ACHN (cell line): ENCODE results near the gene MCC.
"Not testable (repeated sequence)": the region's sequence is repeated elsewhere in the genome, so short reads cannot be mapped to it uniquely, and the experiment has no call there.

ENCODE experiments used
- DNase-seq: peaks from one replicate; pipeline ENCODE4 v3.0.0-alpha.2; 2015
- in situ Hi-C: cut with HindIII; loops from 2 replicates; pipeline ENCODE4 v1.10.0; 2017; ENCODE audit warnings: low sequenced_read_pairs, low pct_ligation_motif_present, low pct_unique_long_range_greater_than_20kb

MCC gene

DNA sequence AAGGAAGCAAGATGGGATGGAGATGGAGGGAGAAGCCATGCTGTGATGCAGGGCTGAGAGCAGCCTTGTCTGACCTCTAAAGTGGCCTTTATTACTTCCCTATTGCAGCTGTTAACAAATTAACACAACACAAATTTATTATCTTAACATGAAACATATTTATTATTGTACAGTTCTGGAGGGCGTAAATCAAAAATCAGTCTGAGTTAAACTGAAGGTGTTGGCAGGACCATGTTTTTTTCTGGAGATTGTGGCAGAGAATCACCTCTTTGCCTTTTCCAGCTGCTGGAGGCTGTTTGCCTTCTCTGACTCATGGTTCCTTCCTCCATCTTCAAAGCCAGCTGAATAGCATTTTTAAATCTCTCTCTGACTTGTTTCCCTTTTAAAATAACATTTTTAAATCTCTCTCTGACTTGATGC is 7.2 kb upstream of the MCC start:
- in situ Hi-C loops: no loop called here
- DNase-seq: no peak

- in situ Hi-C loops: no loop called here
- no peak for DNase-seq
These were observed 5.2 kb upstream of the MCC start for GRCh38 chr5:113493446-113493845.

DNA sequence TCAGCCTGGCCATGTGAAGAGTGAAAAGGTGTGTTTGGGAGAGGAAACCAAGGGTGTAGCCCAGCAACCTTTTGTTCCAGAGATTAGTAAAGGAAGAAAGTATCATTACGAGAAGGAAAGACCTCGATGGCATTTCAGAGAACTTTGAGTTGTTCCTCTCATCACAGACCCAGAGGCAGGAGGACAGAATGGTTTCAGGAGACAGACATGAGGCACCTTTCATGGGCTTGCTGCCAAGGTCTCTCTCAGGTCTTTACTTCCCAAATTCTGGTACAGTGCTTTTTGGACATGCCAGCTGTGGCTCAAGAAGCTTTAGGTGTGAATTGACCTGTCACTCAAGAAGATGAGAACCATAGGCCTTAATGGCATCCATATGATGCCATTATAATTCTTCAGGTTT is 2.8 kb upstream of the MCC start:
- in situ Hi-C loops: no loop called here
- no peak for DNase-seq

DNA sequence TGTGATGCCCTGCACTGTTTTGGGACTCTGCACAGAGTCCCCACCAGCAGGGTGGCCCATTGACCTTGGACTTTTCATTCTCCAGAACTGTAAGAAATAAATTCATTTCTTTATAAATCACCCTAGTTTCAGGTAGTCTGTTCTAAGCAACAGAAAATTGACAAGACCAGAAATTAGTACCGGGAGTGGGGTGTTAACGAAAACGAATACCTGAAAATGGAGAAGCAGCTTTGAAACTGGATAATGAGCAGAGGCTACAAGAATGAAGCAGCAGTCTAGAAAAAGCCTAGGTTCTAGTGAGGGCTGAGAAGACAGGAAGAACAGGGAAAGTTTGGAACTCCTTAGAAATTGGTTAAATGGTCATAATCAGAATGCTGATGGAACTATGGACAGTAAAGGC is 2.1 kb upstream of the MCC start:
- in situ Hi-C loops: no loop called here
- no peak for DNase-seq

GRCh38 chr5:113489299-113489698 is 1.0 kb upstream of the MCC start:
- peak; percentile 95 for DNase-seq
- in situ Hi-C loops: no loop called here

DNA sequence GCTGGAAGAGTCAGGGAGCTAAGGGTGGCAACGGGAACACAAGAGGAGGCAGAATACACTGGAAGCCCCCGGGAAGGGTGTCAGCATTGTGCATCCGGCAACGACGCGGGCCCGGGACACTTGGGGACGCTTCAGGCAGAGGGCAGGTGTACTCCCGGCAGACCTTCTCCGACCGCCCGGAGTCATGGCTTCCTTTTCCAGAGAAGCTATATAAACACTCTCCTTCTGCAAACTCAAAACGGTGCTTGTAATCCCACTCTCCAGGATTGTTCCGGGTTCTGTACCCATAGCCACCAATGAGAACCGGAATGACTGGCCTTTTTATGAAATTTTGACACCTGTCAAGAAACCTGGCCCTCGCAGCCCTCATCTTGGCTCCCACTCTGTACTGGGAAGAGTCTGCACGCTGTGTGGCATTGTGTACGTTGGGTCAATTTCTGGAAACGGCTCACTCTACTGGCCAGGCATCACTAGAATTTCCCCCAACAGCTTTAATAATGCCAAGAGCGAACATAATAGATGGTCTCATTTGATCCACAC is 462 bp upstream of the MCC start:
- DNase-seq: no peak

DNA sequence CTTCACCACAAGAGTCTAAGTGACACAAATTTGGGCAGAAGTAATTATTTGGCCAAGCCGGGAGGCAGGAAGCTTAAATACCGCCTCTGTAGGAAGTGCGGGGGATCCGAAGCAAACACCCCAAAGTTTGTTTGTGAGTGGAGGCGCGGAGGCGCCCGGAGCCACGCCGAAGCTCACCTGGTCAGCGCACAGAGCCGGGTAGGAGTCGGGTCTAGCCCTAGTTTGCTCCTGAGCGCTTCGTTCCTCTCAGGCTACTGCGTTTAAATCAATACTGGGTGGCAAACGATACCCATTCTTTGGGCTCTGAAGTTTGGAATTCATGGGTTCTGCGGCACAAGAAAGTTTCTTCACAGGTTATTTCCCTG is 855 bp downstream of the MCC start:
- no peak for DNase-seq
- in situ Hi-C loops: no loop called here

More for the DNA sequence above, 462 bp upstream of the MCC start:
- in situ Hi-C loops: no loop called here

DNA sequence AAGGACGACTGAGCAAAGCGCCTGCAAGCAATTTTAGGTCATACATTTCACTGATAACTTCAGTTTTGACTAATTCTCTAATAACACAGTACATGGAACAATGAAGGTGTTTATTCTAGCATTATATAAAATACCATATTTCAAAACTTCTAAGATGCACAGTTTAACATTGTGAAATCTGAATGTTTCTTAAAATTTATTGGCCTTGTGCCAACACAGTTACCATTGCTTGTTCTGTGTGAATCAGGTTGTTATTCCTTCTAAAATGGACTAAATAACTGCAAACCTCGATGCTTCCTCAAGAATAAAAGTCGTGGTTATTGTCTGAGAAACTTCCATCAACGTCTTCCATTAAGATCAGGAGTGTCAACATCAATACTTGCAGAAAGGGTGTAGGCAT is 8.0 kb downstream of the MCC start:
- in situ Hi-C loops: no loop called here
- DNase-seq: no peak

DNA sequence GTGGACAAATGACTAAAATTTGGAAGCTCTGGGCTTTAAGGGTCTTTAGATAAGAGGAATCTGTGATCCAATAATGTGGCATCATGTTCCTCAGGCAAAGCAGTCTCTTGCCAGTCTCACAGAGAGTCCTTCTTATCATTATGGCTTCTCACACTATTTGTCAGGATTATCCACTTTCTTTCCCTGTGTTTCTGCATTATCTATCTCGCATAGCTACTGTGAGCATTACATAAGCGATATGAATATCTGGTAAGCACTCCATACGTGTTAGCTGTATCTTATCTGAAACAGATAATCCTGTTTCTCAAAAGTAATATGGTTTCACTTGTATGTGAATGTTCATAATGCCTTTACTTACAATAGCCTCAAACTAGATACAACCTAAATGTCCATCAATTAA is 9.6 kb downstream of the MCC start:
- in situ Hi-C loops: no loop called here
- DNase-seq: no peak

DNA sequence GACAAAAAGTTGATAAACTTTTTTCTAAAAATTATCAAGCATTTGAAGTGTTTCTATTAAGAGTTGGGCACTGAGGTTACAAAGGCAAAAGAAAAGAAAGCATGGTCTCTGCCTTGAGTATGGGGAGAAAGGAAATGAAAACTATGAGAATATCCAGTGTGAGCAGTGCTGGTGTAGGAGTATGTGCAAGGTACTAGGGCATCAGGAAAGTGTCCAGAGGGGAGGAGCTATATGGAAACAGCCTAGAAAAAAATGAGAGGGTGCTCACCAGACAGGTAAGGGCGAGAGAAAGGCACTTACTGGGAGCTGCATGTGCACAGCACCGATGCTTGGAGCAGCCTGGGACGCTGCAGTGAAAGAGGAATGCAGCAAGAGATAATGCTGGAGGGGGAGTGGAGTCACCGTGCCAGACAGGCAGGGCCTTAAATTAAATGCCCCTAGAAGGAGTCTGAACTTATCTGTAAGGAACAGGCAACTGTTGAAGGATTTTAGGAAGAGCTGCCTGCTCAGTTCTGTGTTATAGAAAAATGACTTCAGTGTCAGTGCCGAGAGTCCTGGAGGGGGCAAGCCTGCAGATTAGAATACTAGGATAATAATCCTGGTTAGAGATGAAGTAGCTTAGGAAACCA is 14.0 kb downstream of the MCC start:
- DNase-seq: no peak

GRCh38 chr5:113463032-113463431 is 25.2 kb downstream of the MCC start:
- in situ Hi-C loops: no loop called here
- no peak for DNase-seq

More for the DNA sequence above, 14.0 kb downstream of the MCC start:
- in situ Hi-C loops: no loop called here

DNA sequence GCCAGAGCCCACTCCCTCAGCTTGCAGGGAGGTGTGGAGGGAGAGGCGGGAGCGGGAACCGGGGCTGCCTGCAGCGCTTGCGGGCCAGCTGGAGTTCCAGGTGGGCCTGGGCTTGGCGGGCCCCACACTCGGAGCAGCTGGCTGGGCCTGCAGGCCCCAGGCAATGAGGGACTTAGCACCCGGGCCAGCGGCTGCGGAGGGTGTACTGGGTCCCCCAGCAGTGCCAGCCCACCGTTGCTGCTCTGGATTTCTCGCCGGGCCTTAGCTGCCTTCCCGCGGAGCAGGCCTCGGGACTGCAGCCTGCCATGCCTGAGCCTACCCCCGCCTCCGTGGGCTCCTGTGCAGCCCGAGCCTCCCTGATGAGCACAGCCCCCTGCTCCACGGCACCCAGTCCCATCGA is 31.1 kb downstream of the MCC start:
- DNase-seq, in situ Hi-C loops: not testable (repeated sequence)

GRCh38 chr5:113452941-113453340 is 35.3 kb downstream of the MCC start:
- no peak for DNase-seq
- in situ Hi-C loops: no loop called here

DNA sequence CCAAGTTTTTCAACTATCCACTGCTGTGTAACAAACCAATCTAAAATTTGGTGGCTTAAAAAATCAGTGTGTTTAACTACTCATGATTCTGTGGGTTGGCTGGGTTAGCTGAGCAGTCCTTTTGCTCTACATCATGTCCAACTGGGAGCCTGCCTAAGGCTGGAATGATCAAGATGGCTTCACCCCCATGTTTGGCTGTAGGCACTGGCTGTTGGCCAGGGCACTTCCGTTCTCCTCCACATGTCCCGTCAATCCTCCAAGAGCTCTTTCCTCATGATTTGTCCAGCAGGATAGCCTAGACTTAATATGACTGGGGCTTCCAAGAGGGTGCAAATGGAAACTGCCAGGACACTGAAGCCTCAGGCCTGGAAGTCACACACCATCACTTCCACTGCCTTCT is 36.5 kb downstream of the MCC start:
- in situ Hi-C loops: no loop called here

DNA sequence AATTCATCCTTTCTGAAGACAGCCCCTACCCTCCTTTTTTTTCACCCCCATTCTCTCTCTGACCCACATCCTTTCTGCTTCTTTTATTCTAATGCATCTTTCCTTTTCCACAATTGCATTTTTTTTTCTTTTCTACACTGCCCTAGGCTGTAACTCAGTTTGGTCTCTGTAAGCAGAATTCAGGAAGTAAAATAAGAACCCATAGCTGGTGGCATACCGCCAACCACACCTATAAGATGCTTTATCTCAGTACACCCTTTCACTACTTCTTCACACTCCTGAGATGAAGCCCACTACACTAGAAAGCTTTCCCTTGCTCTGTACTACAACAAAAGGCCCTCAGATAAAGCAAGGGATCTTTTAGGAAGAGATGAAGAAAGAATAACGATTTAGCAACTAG is 37.3 kb downstream of the MCC start:
- in situ Hi-C loops: no loop called here
- DNase-seq: no peak

More for the DNA sequence above, 36.5 kb downstream of the MCC start:
- no peak for DNase-seq

DNA sequence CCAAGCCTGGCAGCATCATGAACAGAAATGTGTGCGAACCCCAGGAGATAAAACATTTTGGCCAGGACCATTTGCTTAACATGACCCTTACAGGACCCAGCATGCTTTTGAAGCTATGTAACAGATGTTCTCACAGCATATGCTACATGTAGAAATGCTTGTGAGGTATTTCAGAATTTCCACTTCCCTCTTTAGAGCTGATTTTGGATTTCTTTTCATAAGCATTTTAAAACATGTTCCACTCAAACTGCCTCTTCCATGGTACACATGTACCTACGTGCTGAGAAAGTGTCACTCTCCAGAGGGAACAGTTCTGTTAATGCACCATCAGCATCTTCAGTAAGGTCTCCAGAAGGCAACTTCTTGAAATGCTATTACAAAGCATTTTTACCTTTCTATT is 37.8 kb downstream of the MCC start:
- in situ Hi-C loops: no loop called here
- DNase-seq: no peak

DNA sequence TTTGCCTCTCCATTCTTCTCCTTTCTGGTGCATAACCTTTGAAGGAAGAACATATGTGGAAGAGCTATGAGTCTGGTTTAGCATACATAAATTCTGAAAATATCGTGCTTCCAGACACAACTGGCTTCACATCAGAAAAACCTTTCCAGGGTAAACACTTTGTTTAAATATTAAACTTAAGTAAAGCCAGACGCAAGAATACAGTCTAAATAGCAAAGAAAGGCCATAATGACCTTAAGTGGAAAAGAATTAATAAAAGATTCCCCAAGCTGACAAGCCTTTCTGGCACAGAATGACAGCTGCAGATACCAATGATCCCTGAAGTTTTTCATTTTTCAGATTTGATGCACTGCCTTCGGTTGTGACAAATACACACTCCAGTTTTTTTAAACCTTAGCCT is 40.0 kb downstream of the MCC start:
- DNase-seq: no peak
- in situ Hi-C loops: no loop called here

DNA sequence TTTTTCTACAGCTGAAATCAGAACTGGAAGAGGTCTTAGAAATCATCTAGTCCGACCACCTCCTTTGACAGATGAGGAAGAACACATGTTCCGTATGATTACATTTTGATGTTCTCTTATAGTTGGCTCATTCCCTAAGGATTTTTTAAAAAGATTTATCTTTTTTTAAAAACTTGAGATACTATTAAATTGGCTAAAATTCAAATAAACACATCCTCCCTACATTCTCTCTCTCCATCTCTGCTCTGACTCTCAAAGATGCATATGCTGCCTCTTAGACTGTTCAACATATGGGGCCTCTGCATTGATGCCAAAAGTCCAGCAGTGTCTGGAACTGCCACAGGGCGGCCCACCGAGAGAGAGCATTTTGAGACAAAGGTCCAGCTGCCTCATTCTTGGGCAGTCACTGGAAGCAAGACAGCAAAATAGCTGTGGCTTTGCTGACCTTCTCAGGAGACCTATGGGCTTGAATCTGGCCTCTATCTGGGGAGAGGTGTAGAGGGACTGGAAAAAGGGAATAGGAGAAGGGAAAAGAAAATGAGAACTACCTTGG is 40.7 kb downstream of the MCC start:
- in situ Hi-C loops: no loop called here
- DNase-seq: peak; percentile 2

DNA sequence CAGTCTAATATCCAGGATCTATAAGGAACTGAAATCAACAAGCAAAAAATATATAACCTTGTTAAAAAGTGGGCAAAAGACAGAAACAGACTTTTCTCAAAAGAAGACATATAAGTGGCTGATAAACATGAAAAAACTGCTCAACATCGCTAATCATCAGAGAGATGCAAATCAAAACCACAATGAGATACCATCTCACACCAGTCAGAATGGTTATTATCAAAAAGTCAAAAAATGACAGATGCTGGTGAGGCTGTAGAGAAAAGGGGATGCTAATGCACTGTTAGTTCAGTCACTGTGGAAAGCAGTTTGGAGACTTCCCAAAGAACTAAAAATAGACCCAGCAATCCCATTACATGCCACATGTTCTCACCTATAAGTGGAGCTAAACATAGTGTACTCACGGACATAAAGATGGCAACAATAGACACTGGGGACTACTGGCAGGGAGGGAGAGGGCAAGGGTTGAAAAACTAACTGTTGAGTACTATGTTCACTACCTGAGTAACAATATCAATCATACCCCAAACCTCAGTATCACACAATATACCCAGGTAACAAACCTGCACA is 41.8 kb downstream of the MCC start:
- in situ Hi-C loops: no loop called here

GRCh38 chr5:113437111-113437510 is 51.1 kb downstream of the MCC start:
- in situ Hi-C loops: no loop called here
- DNase-seq: no peak

More for the DNA sequence above, 41.8 kb downstream of the MCC start:
- no peak for DNase-seq
